PFSK-1 (cell line): ENCODE results near the gene SUCLG2.

ENCODE experiments used
- FOXP2 ChIP-seq: optimal IDR thresholded peaks from 2 replicates; pipeline ENCODE3; 2011; ENCODE audit warnings: borderline replicate concordance, control low read depth, inconsistent platforms; ENCODE audit not compliant: insufficient read depth; ENCODE audit errors: extremely low read length, extremely low read depth
- POLR2AphosphoS5 ChIP-seq: IDR thresholded peaks from 2 replicates; pipeline ENCODE4 v1.6.1; 2012; ENCODE audit warnings: low read depth, mild to moderate bottlenecking, control low read depth, low read length, moderate library complexity
- REST ChIP-seq, 2 experiments: IDR thresholded peaks; 2 replicates each; pipeline versions ENCODE4 v1.6.1 to v1.8.0; 2011 to 2012; ENCODE audit warnings: low read depth in 2 of 2, low read length in 2 of 2, control low read depth in 1 of 2, inconsistent platforms in 1 of 2, mild to moderate bottlenecking in 1 of 2, moderate library complexity in 1 of 2; ENCODE audit not compliant: insufficient read depth in 1 of 2
- SIN3A ChIP-seq: IDR thresholded peaks from 2 replicates; pipeline ENCODE4 v1.6.1; 2012; ENCODE audit warnings: mild to moderate bottlenecking, low read length, moderate library complexity, borderline replicate concordance; ENCODE audit not compliant: insufficient read depth
- TAF1 ChIP-seq: IDR thresholded peaks from 2 replicates; pipeline ENCODE4 v1.6.1; 2012; ENCODE audit warnings: low read length, control low read depth, borderline replicate concordance; ENCODE audit not compliant: insufficient read depth

- TF ChIP-seq POLR2AphosphoS5 (no peak), SIN3A (no peak), FOXP2 (no peak), REST (IDR thresholded peaks at IDR 0.05; ENCODE audit: insufficient read depth in 1 of 2, low read depth in 2 of 2, low read length in 2 of 2) (no peak), TAF1 (no peak)
Measured at GRCh38 chr3:67642734-67643133, 11.7 kb downstream of the SUCLG2 start.
